OCI-LY1 (cell line): ENCODE results near the gene PRKCB.
A peak's percentile ranks its signal among the peaks of the same experiment; 100 is the strongest.

Experiments
- H2AFZ ChIP-seq: fragments of 200-600 bp; sonication (generic), shearing (Covaris generic); 2 replicates; pipeline ENCODE4 v1.6.0; 2014; ENCODE audit warnings: antibody characterized with exemption, mild to moderate bottlenecking, low read length
- H3F3A ChIP-seq: fragments of 200-600 bp; sonication (generic), shearing (Covaris generic); 2 replicates; pipeline ENCODE4 v1.6.0; 2014; ENCODE audit warnings: mild to moderate bottlenecking, antibody characterized with exemption, low read length, moderate library complexity; ENCODE audit not compliant: insufficient read depth
- H3K27ac ChIP-seq: fragments of 200-600 bp; sonication (generic); 2 replicates; pipeline ENCODE4 v1.5.1; 2014; ENCODE audit warnings: low read length, mixed run types, mild to moderate bottlenecking, low read depth; ENCODE audit not compliant: poor library complexity, severe bottlenecking
- H3K27me3 ChIP-seq: fragments of 200-600 bp; sonication (generic); 2 replicates; pipeline ENCODE4 v1.6.0; 2014; ENCODE audit warnings: antibody characterized with exemption, mild to moderate bottlenecking, low read length, moderate library complexity; ENCODE audit not compliant: insufficient read depth
- H3K36me3 ChIP-seq: fragments of 200-600 bp; sonication (generic); 2 replicates; pipeline ENCODE4 v1.6.1; 2014; ENCODE audit warnings: mild to moderate bottlenecking, antibody characterized with exemption, low read length, moderate library complexity, mixed read lengths; ENCODE audit not compliant: insufficient read depth
- H3K4me1 ChIP-seq: fragments of 200-600 bp; sonication (generic); 2 replicates; pipeline ENCODE4 v1.5.1; 2014; ENCODE audit warnings: mild to moderate bottlenecking, low read length, moderate library complexity; ENCODE audit not compliant: insufficient read depth, severe bottlenecking
- H3K4me2 ChIP-seq: fragments of 200-600 bp; sonication (generic), shearing (Covaris generic); 2 replicates; pipeline ENCODE4 v1.6.1; 2014; ENCODE audit warnings: low read length
- H3K4me3 ChIP-seq: fragments of 200-600 bp; sonication (generic); 2 replicates; pipeline ENCODE4 v1.5.1; 2014; ENCODE audit warnings: low read length, low read depth, mild to moderate bottlenecking, mixed read lengths; ENCODE audit not compliant: poor library complexity, severe bottlenecking
- H3K79me2 ChIP-seq: fragments of 200-600 bp; shearing (Covaris generic); 2 replicates; pipeline ENCODE4 v1.6.1; 2016; ENCODE audit warnings: mixed run types, low read length, mixed read lengths; ENCODE audit not compliant: insufficient read depth
- H3K9ac ChIP-seq: fragments of 200-600 bp; sonication (generic), shearing (Covaris generic); 2 replicates; pipeline ENCODE4 v1.6.1; 2014; ENCODE audit warnings: mild to moderate bottlenecking, low read length, mixed read lengths
- H3K9me2 ChIP-seq: fragments of 200-600 bp; sonication (generic), shearing (Covaris generic); 2 replicates; pipeline ENCODE4 v1.6.1; 2014; ENCODE audit warnings: low read depth, mild to moderate bottlenecking, low read length, mixed read lengths
- H3K9me3 ChIP-seq: fragments of 200-600 bp; shearing (Covaris generic); 2 replicates; pipeline ENCODE4 v1.6.1; 2014; ENCODE audit warnings: low read length, mixed read lengths
- H4K20me1 ChIP-seq: fragments of 200-600 bp; sonication (generic), shearing (Covaris generic); 2 replicates; pipeline ENCODE4 v1.6.0; 2016; ENCODE audit warnings: mild to moderate bottlenecking, low read length; ENCODE audit not compliant: insufficient read depth
- CTCF ChIP-seq: fragments of 200-600 bp; sonication (generic), shearing (Covaris generic); IDR thresholded peaks from 2 replicates; pipeline ENCODE4 v1.5.1; 2017; ENCODE audit warnings: mild to moderate bottlenecking, antibody characterized with exemption, low read length, moderate library complexity, mixed read lengths
- EZH2 ChIP-seq: fragments of 200-600 bp; sonication (generic), shearing (Covaris generic); IDR thresholded peaks from 2 replicates; pipeline ENCODE4 v1.8.0; 2017; ENCODE audit warnings: borderline replicate concordance, mixed run types, mild to moderate bottlenecking, antibody characterized with exemption, low read length, moderate library complexity, mixed read lengths

PRKCB gene

GRCh38 chr16:24035127-24035842, 199.5 kb downstream of the PRKCB start:
- TF ChIP-seq EZH2 (no peak), CTCF (no peak)
- H3K4me2 ChIP-seq: no peak overlapping the region; the same call in 1 of the 2 replicates

GRCh38 chr16:24036038-24036543, 200.3 kb downstream of the PRKCB start:
- no peak overlapping the region for H3K4me2 ChIP-seq
- no peaks in the 10 kb centered on the region for H3K36me3 ChIP-seq
- H3K9ac ChIP-seq: no peak overlapping the region
- H2AFZ ChIP-seq: no peak overlapping the region
- no peak overlapping the region for H3K27ac ChIP-seq
- H3F3A ChIP-seq: no peaks in the 10 kb centered on the region
- H3K79me2 ChIP-seq: no peaks in the 10 kb centered on the region
- H3K4me1 ChIP-seq: peaks cover 7% of the 10 kb centered on the region
- H4K20me1 ChIP-seq: no peaks in the 10 kb centered on the region
- no peak for TF ChIP-seq EZH2
- no peak overlapping the region for H3K4me3 ChIP-seq
- H3K9me2 ChIP-seq: no peaks in the 10 kb centered on the region
- H3K9me3 ChIP-seq: no peaks in the 10 kb centered on the region
- no peaks in the 10 kb centered on the region for H3K27me3 ChIP-seq

More at GRCh38 chr16:24035127-24035842, 199.5 kb downstream of the PRKCB start:
- no peaks in the 10 kb centered on the region for H3K36me3 ChIP-seq
- no peaks in the 10 kb centered on the region for H3K27me3 ChIP-seq
- no peaks in the 10 kb centered on the region for H3K9me3 ChIP-seq
- no peaks in the 10 kb centered on the region for H3K9me2 ChIP-seq
- H4K20me1 ChIP-seq: no peaks in the 10 kb centered on the region
- no peak overlapping the region for H3K4me3 ChIP-seq
- H3F3A ChIP-seq: no peaks in the 10 kb centered on the region
- no peak overlapping the region for H2AFZ ChIP-seq
- no peak overlapping the region for H3K9ac ChIP-seq
- peaks cover 7% of the 10 kb centered on the region for H3K4me1 ChIP-seq
- no peak overlapping the region for H3K27ac ChIP-seq
- no peaks in the 10 kb centered on the region for H3K79me2 ChIP-seq

- TF ChIP-seq EZH2: no peak
- peak; percentile 74 for TF ChIP-seq CTCF
Observed at GRCh38 chr16:24036614-24037013, 200.8 kb downstream of the PRKCB start.

More at GRCh38 chr16:24036614-24037013, 200.8 kb downstream of the PRKCB start:
- Histone ChIP-seq H3K27me3 (no peaks in the 10 kb centered on the region), H3K4me2 (no peak overlapping the region), H3F3A (no peaks in the 10 kb centered on the region), H3K9me2 (no peaks in the 10 kb centered on the region), H3K4me1 (peaks cover 7% of the 10 kb centered on the region), H3K4me3 (no peak overlapping the region), H2AFZ (no peak overlapping the region), H3K79me2 (no peaks in the 10 kb centered on the region), H3K36me3 (no peaks in the 10 kb centered on the region), H4K20me1 (no peaks in the 10 kb centered on the region), H3K9ac (no peak overlapping the region), H3K9me3 (no peaks in the 10 kb centered on the region), H3K27ac (no peak overlapping the region)
